Chondrocyte (in vitro differentiated cells): ENCODE data around the gene PSAP. TPM values are rescaled to one million over a fixed set of nuclear protein-coding genes. Genes with fewer than 3 reads are reported as not detected.
"Not testable (repeated sequence)": the region's sequence is repeated elsewhere in the genome, so short reads cannot be mapped to it uniquely, and the experiment has no call there.

Experiments used
- DNase-seq: peaks from one replicate; pipeline ENCODE4 v3.0.0; 2021; ENCODE audit warnings: mixed read lengths, low spot score
- H3K27ac Mint-ChIP-seq: one replicate; pipeline ENCODE4 v1.8.0; 2021; ENCODE audit warnings: mild to moderate bottlenecking, moderate library complexity, mixed read lengths; ENCODE audit not compliant: unreplicated experiment
- H3K27me3 Mint-ChIP-seq: 2 replicates; pipeline ENCODE4 v1.8.0; 2021; ENCODE audit warnings: low read depth, mixed read lengths
- H3K36me3 Mint-ChIP-seq: 2 replicates; pipeline ENCODE4 v1.8.0; 2021; ENCODE audit warnings: low read depth, mixed read lengths
- H3K4me1 Mint-ChIP-seq: 2 replicates; pipeline ENCODE4 v1.8.0; 2021; ENCODE audit warnings: low read depth, mild to moderate bottlenecking, mixed read lengths
- H3K4me3 Mint-ChIP-seq: one replicate; pipeline ENCODE4 v1.8.0; 2021; ENCODE audit warnings: mild to moderate bottlenecking, moderate library complexity, mixed read lengths; ENCODE audit not compliant: unreplicated experiment
- H3K9me3 Mint-ChIP-seq: 2 replicates; pipeline ENCODE4 v1.8.0; 2021; ENCODE audit warnings: low read depth, mixed read lengths
- CTCF ChIP-seq: fragments of 200-600 bp; sonication (generic); IDR thresholded peaks from 2 replicates; pipeline ENCODE4 v1.5.0; 2021; ENCODE audit warnings: antibody characterized with exemption, mild to moderate bottlenecking, moderate library complexity
- total RNA-seq: library from RNA; stranded (reverse); gene quantifications from 3 replicates; pipeline ENCODE4 v1.2.1, GENCODE V29; 2021

Gene PSAP
- total RNA-seq, 1 donor from 2014 or later, result 970 TPM

- Mint-ChIP-seq H3K9me3 (no peaks in the 10 kb centered on the region), H3K27me3 (no peaks in the 10 kb centered on the region), H3K4me1 (peaks cover 18% of the 10 kb centered on the region), H3K36me3 (no peaks in the 10 kb centered on the region), H3K27ac (no peak overlapping the region), H3K4me3 (peak overlapping the region; percentile 89)
- DNase-seq, result no peak
- no peak for TF ChIP-seq CTCF
Measured at GRCh38 chr10:71887743-71888142, 36.7 kb upstream of the PSAP start.

DNA sequence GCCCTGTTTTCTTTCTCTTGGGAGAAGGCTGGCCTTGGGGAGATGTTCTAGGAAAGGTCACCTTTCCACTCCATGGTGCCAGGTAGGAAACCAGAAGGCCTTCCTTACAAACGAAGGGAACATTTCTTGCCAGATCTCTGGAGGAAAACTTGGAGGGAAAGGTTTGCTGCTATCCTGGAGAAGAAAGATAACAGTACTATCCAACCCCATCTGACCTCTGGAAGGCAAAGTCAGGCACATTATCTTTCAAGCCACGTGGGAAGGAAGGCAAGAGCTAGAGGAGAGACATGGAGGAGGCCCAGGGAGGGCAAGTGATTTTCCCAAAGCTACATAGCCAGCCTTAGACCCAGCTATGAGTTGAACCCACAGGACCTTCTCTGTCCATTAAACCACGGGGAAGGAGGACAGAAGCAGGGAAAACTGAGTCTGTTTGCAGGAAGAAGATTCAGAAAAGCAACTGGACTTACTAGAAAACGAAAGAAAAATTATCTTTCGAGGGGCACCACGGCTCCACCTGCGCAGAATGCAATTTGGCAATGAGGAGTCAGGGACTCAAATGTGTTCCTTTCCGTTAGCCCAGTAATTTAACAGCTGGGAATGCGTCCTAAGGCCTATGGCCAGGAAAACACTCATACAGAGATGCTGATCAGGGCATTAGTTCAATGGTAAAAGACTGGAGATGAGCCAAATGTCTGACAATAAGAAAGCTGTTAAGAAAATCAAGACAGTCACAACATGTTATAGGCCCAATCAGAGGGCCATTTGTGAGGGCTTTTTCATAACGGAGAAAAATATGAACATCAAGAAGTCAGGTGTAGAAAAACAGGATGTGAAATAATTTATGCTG is 32.0 kb upstream of the PSAP start:
- H3K9me3 Mint-ChIP-seq, result no peaks in the 10 kb centered on the region
- H3K27me3 Mint-ChIP-seq, result no peaks in the 10 kb centered on the region
- peaks cover 4% of the 10 kb centered on the region for H3K4me1 Mint-ChIP-seq
- DNase-seq, result no peak
- no peak for TF ChIP-seq CTCF
- no peaks in the 10 kb centered on the region for H3K36me3 Mint-ChIP-seq
- no peak overlapping the region for H3K4me3 Mint-ChIP-seq
- no peak overlapping the region for H3K27ac Mint-ChIP-seq

- no peak for TF ChIP-seq CTCF
- Mint-ChIP-seq H3K9me3 (no peaks in the 10 kb centered on the region), H3K27me3 (no peaks in the 10 kb centered on the region), H3K36me3 (no peaks in the 10 kb centered on the region), H3K4me1 (no peaks in the 10 kb centered on the region), H3K27ac (no peak overlapping the region), H3K4me3 (no peak overlapping the region)
- DNase-seq, result no peak
Measured at GRCh38 chr10:71881647-71882355, 30.8 kb upstream of the PSAP start.

GRCh38 chr10:71881307-71881624 is 30.2 kb upstream of the PSAP start:
- not testable (repeated sequence) for H3K4me3 Mint-ChIP-seq, H3K36me3 Mint-ChIP-seq, H3K27ac Mint-ChIP-seq, H3K4me1 Mint-ChIP-seq, DNase-seq, H3K9me3 Mint-ChIP-seq, H3K27me3 Mint-ChIP-seq

GRCh38 chr10:71880425-71881306 is 29.6 kb upstream of the PSAP start:
- no peak for DNase-seq
- Mint-ChIP-seq H3K36me3 (no peaks in the 10 kb centered on the region), H3K9me3 (no peaks in the 10 kb centered on the region), H3K27me3 (no peaks in the 10 kb centered on the region), H3K4me1 (no peaks in the 10 kb centered on the region), H3K27ac (no peak overlapping the region), H3K4me3 (no peak overlapping the region)
- TF ChIP-seq CTCF, result no peak
